Upper lobe of left lung (tissue), 6 donors: Measurements from ENCODE around the gene ODAD3. TPM values are rescaled to one million over a fixed set of nuclear protein-coding genes. Genes with fewer than 3 reads are reported as not detected.

ENCODE experiments used
- ATAC-seq, 2 donors: fragments of 200-7000 bp; cut with Tn5 transposase; one replicate each; pipeline ENCODE4 v1.9.1; 2022; ENCODE audit warnings: mild to moderate bottlenecking in 2 of 2, moderate library complexity in 2 of 2; ENCODE audit not compliant: low FRiP score in 2 of 2
- DNase-seq, 2 donors: peaks; one replicate each; pipeline ENCODE4 v3.0.0-alpha.2; 2019 to 2020
- H3K27ac ChIP-seq, 4 donors: fragments of 200-600 bp; sonication (generic); one replicate each; pipeline ENCODE4 v1.5.1; 2016 to 2019
- H3K27me3 ChIP-seq, 4 donors: fragments of 200-600 bp; sonication (generic); one replicate each; pipeline ENCODE4 v1.5.1; 2017 to 2019
- H3K36me3 ChIP-seq, 4 donors: fragments of 200-600 bp; sonication (generic); one replicate each; pipeline ENCODE4 v1.5.1; 2016 to 2019
- H3K4me1 ChIP-seq, 4 donors: fragments of 200-600 bp; sonication (generic); one replicate each; pipeline ENCODE4 v1.5.1; 2018 to 2019
- H3K4me3 ChIP-seq, 4 donors: fragments of 200-600 bp; sonication (generic); one replicate each; pipeline ENCODE4 v1.5.1; 2017 to 2019; ENCODE audit warnings: mild to moderate bottlenecking in 2 of 4, moderate library complexity in 1 of 4
- H3K9me3 ChIP-seq, 4 donors: fragments of 200-600 bp; sonication (generic); one replicate each; pipeline ENCODE4 v1.5.1; 2018 to 2019
- CTCF ChIP-seq, 6 experiments: fragments of 450-650 bp in 4 of 6; fragments of 200-600 bp in 2 of 6; sonication (generic) in 2 of 6; IDR thresholded peaks; one replicate each; pipeline ENCODE4 v1.5.1; 2016 to 2019; ENCODE audit warnings: antibody characterized with exemption in 6 of 6
- EP300 ChIP-seq, 4 donors: sonication (generic); formaldehyde crosslinking; IDR thresholded peaks; one replicate each; pipeline ENCODE4 v1.5.1; 2017; ENCODE audit warnings: antibody characterized with exemption in 4 of 4, control low read depth in 2 of 4
- POLR2A ChIP-seq, 4 donors: fragments of 450-650 bp; IDR thresholded peaks; one replicate each; pipeline ENCODE4 v1.5.1; 2016 to 2017; ENCODE audit warnings: antibody characterized with exemption in 4 of 4, mild to moderate bottlenecking in 2 of 4
- POLR2AphosphoS5 ChIP-seq, 2 donors: sonication (generic); formaldehyde crosslinking; IDR thresholded peaks; one replicate each; pipeline ENCODE4 v1.5.1; 2017; ENCODE audit warnings: antibody characterized with exemption in 2 of 2
- WGBS, 2 donors: methylation state at CpG; one replicate each; pipeline ENCODE4 v1.1.5; 2017 to 2018; 5-methylcytosine and 5-hydroxymethylcytosine counted together
- total RNA-seq, 6 donors: library from RNA; depleted of rRNA in 4 of 6; stranded (reverse); fragments of >200 nt in 4 of 6; gene quantifications; one replicate each; pipeline versions ENCODE4 v1.1.0 to v1.2.1, GENCODE V29; 2016 to 2021
- donor health status: DM: no; HTN: no; CAD: no; lungs with moderate emphysema.
- donor health status: DM: no; HTN: yes; CAD: no; lungs with severe emphysema.

Gene ODAD3
- total RNA-seq, 6 donors from 2014 or later: 0.34 to 11.1 (median 4.1) TPM

GRCh38 chr19:11481534-11482383 lies 46.8 kb upstream of the ODAD3 start:
- no peaks in the 10 kb centered on the region for H3K9me3 ChIP-seq
- peak in 1 of 6 experiments; percentile 9 for TF ChIP-seq CTCF (IDR thresholded peaks at IDR 0.05)
- no peak for TF ChIP-seq POLR2A (IDR thresholded peaks at IDR 0.05)
- H3K27me3 ChIP-seq: peaks cover 2 to 37% (median 30%) of the 10 kb centered on the region in 4 donors
- H3K4me3 ChIP-seq: peak overlapping the region in 3 of 4 donors; percentile 27 to 46 (median 37)
- WGBS, 2 donors: 8 to 30% methylated on average over 4 to 24 of the region's 50 CpGs
- H3K27ac ChIP-seq: peak overlapping the region in 1 of 4 donors; percentile 23
- peaks cover 0 to 16% (median 7%) of the 10 kb centered on the region in 4 donors for H3K36me3 ChIP-seq
- peak; percentile 64 to 72 for ATAC-seq
- peaks cover 32 to 50% (median 40%) of the 10 kb centered on the region in 4 donors for H3K4me1 ChIP-seq
- peak; percentile 46 to 89 for DNase-seq

GRCh38 chr19:11480715-11481533 lies 46.0 kb upstream of the ODAD3 start, which contains the start of gene ELAVL3:
ELAVL3 (minus strand) TSS chr19:11481046; CDS start chr19:11480608, 438 bp downstream.
- TF ChIP-seq CTCF (IDR thresholded peaks at IDR 0.05) (peak in 1 of 6 experiments; percentile 5), POLR2A (IDR thresholded peaks at IDR 0.05) (no peak), EP300 (IDR thresholded peaks at IDR 0.05) (no peak), POLR2AphosphoS5 (IDR thresholded peaks at IDR 0.05) (no peak)
- whole genome bisulfite sequencing, 2 donors: 17 to 30% methylated on average over 24 to 29 of the region's 77 CpGs
- Histone ChIP-seq H3K36me3 (peaks cover 0 to 10% (median 5%) of the 10 kb centered on the region in 4 donors), H3K9me3 (no peaks in the 10 kb centered on the region), H3K4me1 (peaks cover 32 to 50% (median 40%) of the 10 kb centered on the region in 4 donors), H3K27me3 (peaks cover 2 to 37% (median 30%) of the 10 kb centered on the region in 4 donors), H3K27ac (no peak within 1 kb of the TSS), H3K4me3 (peak within 1 kb of the TSS in 3 of 4 donors; percentile 27 to 46 (median 37))
- peak in 1 of 2 donors; percentile 83 for DNase-seq
- ATAC-seq: no peak

- H3K4me1 ChIP-seq: peaks cover 32 to 50% (median 40%) of the 10 kb centered on the region in 4 donors
- no peak for ATAC-seq
These were observed 45.2 kb upstream of the ODAD3 start for GRCh38 chr19:11479898-11480714.

More at GRCh38 chr19:11479898-11480714, 45.2 kb upstream of the ODAD3 start:
- H3K27ac ChIP-seq: no peak overlapping the region
- peak in 1 of 2 donors; percentile 83 for DNase-seq
- 7 to 13% methylated on average over 7 to 65 of the region's 86 CpGs for WGBS, 2 donors
- TF ChIP-seq POLR2A (IDR thresholded peaks at IDR 0.05) (no peak), EP300 (IDR thresholded peaks at IDR 0.05) (no peak), POLR2AphosphoS5 (IDR thresholded peaks at IDR 0.05) (no peak), CTCF (IDR thresholded peaks at IDR 0.05) (no peak)
- no peaks in the 10 kb centered on the region for H3K9me3 ChIP-seq
- peak overlapping the region in 2 of 4 donors; percentile 15 to 17 for H3K4me3 ChIP-seq
- H3K27me3 ChIP-seq: peaks cover 2 to 37% (median 30%) of the 10 kb centered on the region in 4 donors
- H3K36me3 ChIP-seq: peaks cover 0 to 10% (median 5%) of the 10 kb centered on the region in 4 donors
